CD4-positive, alpha-beta T cell treated with Interleukin-15 for 4 hours (primary cell): ENCODE measurements around the gene MKRN2OS.

ENCODE experiments used
- DNase-seq: peaks from one replicate; pipeline ENCODE4 v3.0.0-alpha.2; 2020; ENCODE audit warnings: low spot score

The MKRN2OS gene

DNA sequence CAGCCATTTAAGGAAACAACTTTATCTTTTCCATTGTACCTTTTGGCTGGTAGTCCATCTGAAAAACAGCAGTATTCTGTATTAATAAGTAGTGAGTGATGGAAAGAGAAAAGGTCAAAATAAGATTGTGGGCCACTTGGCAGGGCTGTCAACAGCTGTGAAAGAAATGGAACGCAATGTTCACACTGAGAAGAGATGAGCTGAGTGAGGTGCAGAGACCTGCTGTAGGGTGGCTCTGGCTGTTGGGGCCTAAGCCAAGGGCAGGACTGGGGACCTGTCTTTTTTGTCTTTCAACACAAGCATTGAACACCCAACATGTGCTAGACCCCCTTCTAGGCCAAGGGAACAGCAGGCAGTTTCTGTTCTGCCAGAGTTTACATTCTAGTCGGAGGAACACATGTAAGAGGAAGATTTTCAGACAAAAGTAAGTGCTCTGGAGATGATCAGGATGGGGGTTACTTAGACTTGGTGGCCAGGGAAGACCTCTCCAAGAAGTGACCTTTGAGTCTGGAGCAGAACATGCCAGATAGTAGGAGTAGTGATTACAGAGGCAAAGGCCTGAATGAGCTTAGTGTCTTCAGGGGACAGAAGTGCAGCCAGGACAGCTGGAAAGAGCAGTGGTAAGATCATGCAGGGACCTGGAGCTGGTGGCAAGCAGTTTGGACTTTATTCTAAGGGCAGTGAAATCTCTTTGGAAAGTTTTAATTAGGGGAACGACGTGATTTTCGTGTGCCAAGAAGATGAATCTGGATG, 31.4 kb downstream of the MKRN2OS start:
- no peak for DNase-seq

- DNase-seq, result no peak
These were observed 32.7 kb downstream of the MKRN2OS start for GRCh38 chr3:12512534-12513118.

- no peak for DNase-seq
These were observed 35.8 kb downstream of the MKRN2OS start for GRCh38 chr3:12509466-12509865.

DNA sequence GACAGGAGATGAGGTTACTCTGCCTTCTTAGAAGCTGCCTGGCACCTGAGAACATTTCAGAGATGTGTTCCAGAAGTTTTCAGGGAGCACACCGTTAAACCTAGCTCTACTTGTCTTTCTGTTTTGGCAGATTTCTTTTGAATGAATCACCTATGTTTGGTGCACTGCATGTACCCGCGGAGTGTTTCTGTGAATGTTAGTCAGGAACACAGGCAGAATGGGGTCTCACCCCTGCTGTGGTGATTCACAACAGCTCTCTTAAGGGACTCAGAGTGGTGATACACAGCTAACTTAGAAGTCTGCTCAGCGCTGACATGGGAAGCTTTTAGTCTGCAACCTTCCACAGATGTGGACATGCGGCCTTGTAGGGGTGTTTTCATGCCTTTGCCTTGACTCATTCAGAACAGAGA, 37.0 kb downstream of the MKRN2OS start:
- DNase-seq, result no peak

GRCh38 chr3:12507591-12508281, 37.6 kb downstream of the MKRN2OS start:
- no peak for DNase-seq

DNA sequence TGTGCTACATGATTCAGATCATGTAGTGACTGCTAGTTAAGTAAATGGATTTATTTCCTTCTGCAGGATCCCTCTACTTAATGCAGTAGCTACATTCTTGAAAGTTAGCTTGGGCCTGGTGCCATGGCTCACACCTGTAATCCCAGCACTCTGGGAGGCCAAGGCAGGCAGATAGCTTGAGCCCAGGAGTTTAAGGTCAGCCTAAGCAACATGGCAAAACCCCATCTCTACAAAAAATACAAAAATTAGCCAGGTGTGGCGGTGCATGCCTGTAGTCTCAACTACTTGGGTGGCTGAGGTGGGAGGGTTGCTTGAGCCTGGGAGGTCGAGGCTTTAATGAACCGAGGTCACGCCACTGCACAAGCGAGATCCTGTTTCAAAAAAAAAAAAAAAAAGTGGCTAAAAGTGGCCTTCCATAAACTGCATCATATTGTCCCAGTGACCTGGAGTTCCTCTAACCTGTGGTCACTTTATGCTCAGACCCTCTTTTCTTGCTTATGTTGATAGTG, 39.0 kb downstream of the MKRN2OS start:
- DNase-seq, result no peak

DNA sequence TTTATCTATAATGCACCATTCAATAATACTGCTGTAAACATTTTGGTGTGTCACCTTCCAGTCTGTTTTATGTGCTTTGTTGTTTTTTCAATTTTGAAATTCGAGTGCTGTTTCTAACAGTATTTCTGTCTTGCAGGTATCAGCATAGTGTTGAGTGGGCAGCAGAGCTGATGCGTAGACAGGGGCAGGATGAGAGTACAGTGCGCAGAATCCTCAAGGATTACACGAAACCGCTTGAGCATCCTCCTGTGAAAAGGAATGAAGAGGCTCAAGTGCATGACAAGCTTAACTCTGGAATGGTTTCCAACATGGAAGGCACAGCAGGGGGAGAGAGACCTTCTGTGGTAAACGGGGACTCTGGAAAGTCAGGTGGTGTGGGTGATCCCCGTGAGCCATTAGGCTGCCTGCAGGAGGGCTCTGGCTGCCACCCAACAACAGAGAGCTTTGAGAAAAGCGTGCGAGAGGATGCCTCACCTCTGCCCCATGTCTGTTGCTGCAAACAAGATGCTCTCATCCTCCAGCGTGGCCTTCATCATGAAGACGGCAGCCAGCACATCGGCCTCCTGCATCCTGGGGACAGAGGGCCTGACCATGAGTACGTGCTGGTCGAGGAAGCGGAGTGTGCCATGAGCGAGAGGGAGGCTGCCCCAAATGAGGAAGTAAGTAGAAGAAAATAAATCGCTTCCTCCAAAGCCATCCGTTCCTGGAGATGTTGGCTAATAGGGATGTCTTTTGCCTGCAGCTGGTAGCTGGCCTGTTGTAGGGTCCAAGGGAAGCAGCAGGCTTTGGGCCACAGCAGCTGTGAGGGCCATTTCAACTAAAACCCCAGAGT, 42.0 kb downstream of the MKRN2OS start:
- DNase-seq, result no peak

GRCh38 chr3:12501360-12502020, 43.8 kb downstream of the MKRN2OS start:
- DNase-seq, result no peak

GRCh38 chr3:12499474-12499873, 45.8 kb downstream of the MKRN2OS start:
- no peak for DNase-seq

- DNase-seq, result no peak
These were observed 48.9 kb downstream of the MKRN2OS start for GRCh38 chr3:12496453-12496761.

DNA sequence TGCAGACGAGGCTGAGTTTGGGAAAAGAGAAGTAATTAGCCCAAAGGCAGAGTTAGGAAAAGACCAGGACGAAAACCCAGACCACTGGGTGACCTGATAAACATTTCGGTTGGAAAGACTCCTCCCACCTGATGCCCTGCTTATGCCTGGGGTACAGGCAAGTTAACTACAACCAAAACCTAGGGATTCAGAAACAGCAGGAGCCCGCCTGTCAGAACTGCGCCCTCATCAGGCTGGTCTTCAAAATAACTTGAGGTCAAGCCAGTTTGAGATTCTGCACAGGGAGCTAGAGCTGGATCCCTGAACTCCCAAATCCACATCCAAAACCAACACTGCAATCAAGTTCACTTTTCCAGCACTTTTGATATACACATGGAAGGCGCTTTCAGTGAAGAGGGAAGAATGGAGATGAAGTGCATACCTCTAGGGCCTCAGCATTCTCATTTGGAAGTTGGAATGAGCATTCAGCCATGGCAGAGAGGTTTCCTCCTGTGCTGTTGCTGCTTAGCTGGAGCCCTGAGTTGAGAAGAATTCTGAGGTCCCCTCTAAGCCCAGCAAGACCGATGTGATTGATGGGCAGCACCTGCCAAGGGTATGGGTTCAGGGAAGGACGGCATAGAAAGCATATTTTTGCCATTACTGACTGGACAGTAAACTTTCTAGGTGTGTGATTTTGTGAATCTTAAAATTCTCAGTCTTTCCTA, 49.4 kb downstream of the MKRN2OS start:
- no peak for DNase-seq

DNA sequence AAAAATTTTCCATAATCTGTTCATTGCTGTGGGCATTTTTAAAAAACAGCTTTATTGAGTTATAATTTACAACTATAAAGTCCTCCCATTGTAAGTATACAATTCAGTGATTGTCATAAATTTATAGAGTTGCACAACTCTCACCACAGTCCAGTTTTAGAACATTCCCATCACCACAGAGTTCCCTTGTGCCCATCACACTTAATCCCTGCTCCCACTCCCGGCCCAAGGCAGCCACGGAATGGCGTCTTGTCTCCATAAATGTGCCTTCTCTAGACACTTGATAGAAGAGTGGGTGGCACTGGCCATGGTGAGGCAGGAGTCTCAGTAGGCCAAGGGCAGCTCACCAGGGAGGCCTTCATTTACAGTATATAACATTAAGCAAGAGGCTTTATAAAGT, 54.8 kb downstream of the MKRN2OS start:
- DNase-seq, result no peak

DNA sequence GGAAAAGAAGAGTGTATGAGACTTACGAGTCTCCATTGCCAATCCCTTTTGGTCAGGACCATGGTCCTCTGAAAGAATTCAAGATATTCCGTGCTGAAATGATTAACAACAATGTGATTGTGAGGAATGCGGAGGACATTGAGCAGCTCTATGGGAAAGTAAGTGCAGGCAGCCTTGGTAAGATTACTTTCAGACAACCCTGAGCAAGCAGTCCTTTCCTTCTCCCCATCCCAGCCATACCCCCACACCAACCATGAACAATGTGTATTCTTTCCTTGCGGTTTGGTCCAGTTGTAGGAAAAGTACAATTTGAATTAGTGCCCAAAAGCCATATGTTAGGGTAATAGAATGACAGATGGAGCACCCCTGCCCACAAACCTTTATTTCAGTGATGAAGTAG, 55.5 kb downstream of the MKRN2OS start:
- DNase-seq, result no peak
